ENCODE results near the gene SGMS1. TPM values are rescaled to one million over a fixed set of nuclear protein-coding genes. Genes with fewer than 3 reads are reported as not detected.
"Not testable (repeated sequence)": the region's sequence is repeated elsewhere in the genome, so short reads cannot be mapped to it uniquely, and the experiment has no call there.

Gene SGMS1
- total RNA-seq, 2 experiments from 2014 or later: 8.1 to 8.8 TPM

DNA sequence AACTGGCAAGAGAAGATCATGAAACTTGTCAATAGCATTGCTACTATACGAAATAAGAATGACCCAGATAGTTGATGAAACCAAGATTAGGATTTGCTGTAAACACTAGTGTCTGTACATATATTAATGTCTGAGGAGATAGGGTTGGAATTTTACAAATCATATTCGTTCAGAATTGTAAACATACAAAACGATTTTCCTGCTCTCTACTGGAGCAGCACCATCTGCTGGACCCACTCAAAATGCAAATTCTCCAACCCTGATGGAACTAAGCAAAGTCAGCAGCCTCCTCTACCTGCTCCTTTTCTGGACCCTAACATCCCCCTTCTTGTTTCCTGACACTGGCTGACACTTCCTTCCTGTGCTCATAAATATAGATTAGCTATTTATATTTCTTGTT is 29.4 kb upstream of the SGMS1 start:
- intact Hi-C loops (cut with micrococcal nuclease): loop anchor here (1.0 to 5.0 kb wide), 3 partner anchors 31 to 361 kb away; no protein-coding TSS in a partner anchor
- CTCF ChIA-PET: interaction anchor here (0.5 to 2.1 kb wide), 7 partner anchors 13 to 377 kb away, joined by 3 to 12 read pairs (median 4); no protein-coding TSS in a partner anchor
- no peaks in the 10 kb centered on the region for H3K9me3 Mint-ChIP-seq
- H3K36me3 Mint-ChIP-seq (ENCODE audit: low read depth): no peaks in the 10 kb centered on the region
- no peak overlapping the region for H3K4me3 Mint-ChIP-seq
- peaks cover 2% of the 10 kb centered on the region for H3K27me3 Mint-ChIP-seq (ENCODE audit: low read depth)
- DNase-seq: peak; percentile 56
- peaks cover 13% of the 10 kb centered on the region for H3K4me1 Mint-ChIP-seq (ENCODE audit: low read depth)
- no peak overlapping the region for H3K27ac Mint-ChIP-seq

DNA sequence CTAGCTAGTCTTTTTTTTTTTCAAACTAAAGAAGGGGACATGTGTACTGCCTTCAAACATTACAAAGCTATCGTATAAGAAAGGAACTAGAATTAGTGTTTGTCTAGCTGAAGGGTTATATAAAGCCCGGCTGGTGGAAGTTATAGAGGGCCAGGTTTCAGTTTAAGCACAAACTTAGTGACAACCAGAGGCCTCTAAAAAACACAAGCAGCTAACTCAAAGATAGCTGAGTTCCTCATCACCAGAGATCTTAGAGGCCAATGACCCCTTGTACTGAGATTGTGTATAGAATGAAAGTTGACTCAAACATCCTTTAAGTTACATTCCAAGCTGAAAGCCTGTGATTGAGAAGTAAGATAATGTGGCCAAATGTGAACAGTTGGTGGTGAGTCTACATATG is 28.1 kb upstream of the SGMS1 start:
- intact Hi-C loops (cut with micrococcal nuclease): loop anchor here (5.0 kb wide), 1 partner anchor 360 kb away; no protein-coding TSS in a partner anchor
- CTCF ChIA-PET: no interaction called here
- Mint-ChIP-seq H3K9me3 (no peaks in the 10 kb centered on the region), H3K4me1 (ENCODE audit: low read depth) (peaks cover 13% of the 10 kb centered on the region), H3K27me3 (ENCODE audit: low read depth) (peaks cover 2% of the 10 kb centered on the region), H3K36me3 (ENCODE audit: low read depth) (no peaks in the 10 kb centered on the region), H3K27ac (no peak overlapping the region), H3K4me3 (no peak overlapping the region)
- DNase-seq: no peak

- H3K9me3 Mint-ChIP-seq: no peaks in the 10 kb centered on the region
- no peak for DNase-seq
- intact Hi-C loops (cut with micrococcal nuclease): loop anchor here (5.0 kb wide), 1 partner anchor 358 kb away; no protein-coding TSS in a partner anchor
- H3K4me1 Mint-ChIP-seq (ENCODE audit: low read depth): peaks cover 13% of the 10 kb centered on the region
- H3K27ac Mint-ChIP-seq: no peak overlapping the region
- no peaks in the 10 kb centered on the region for H3K36me3 Mint-ChIP-seq (ENCODE audit: low read depth)
- H3K27me3 Mint-ChIP-seq (ENCODE audit: low read depth): peaks cover 2% of the 10 kb centered on the region
- CTCF ChIA-PET: no interaction called here
- H3K4me3 Mint-ChIP-seq: no peak overlapping the region
Measured at GRCh38 chr10:50650481-50650880, 26.7 kb upstream of the SGMS1 start.

DNA sequence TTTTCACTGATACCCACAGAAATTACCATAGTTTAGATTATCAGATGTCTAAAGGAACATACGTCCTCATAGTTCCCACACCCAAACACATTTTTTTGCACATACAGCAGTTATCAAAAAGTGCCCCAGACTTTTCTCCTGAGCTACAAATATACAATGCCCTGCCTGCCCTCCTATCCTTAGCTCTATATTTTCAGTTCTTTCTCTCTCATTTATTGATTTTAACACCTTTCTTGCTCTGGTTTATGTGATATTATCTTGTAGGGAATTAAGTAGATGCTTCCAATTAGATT is 25.1 kb upstream of the SGMS1 start:
- Mint-ChIP-seq H3K36me3 (ENCODE audit: low read depth) (no peaks in the 10 kb centered on the region), H3K4me1 (ENCODE audit: low read depth) (peaks cover 11% of the 10 kb centered on the region), H3K9me3 (no peaks in the 10 kb centered on the region), H3K27ac (no peak overlapping the region), H3K27me3 (ENCODE audit: low read depth) (no peaks in the 10 kb centered on the region), H3K4me3 (no peak overlapping the region)
- intact Hi-C loops (cut with micrococcal nuclease): no loop called here
- CTCF ChIA-PET: interaction anchor here (0.6 to 0.7 kb wide), 2 partner anchors 12 to 282 kb away, joined by 3 read pairs; no protein-coding TSS in a partner anchor
- DNase-seq: no peak

DNA sequence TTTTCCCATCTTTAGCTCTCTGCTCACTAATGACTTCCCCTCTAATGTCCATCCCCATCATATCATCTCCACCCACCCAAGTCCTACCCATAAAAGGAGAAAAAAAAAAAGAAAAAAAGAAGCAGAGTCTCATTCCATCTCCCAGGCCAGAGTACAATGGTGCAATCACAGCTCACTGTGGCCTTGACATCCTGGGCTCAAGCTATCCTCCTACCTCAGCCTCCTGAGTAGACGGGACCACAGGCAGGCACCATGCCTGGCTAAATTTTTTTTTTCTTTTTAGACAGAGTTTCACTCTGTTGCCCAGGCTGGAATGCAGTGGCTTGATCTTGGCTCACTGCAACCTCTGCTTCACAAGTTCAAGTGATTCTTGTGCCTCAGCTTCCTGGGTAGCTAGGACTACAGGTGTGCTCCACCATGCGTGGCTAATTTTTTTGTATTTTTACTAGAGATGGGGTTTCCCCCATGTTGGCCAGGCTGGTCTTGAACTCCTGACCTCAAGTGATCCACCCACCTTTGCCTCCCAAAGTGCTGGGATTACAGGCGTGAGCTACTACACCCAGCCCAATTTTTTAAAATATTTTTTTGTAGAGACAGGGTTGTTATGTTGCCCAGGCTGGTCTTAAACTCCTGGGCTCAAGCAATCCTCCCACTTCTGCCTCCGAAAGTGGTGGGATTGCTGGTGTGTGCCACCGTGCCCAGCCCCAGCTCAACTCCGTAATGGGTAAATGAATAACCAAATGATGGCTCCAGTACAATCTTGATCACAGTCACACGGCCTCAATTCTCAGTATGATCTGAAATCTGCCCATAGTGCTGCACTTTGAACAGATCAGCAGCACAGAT is 24.6 kb upstream of the SGMS1 start:
- H3K36me3 Mint-ChIP-seq (ENCODE audit: low read depth): no peaks in the 10 kb centered on the region
- H3K4me1 Mint-ChIP-seq (ENCODE audit: low read depth): peaks cover 5% of the 10 kb centered on the region
- DNase-seq: no peak
- H3K9me3 Mint-ChIP-seq: no peaks in the 10 kb centered on the region
- intact Hi-C loops (cut with micrococcal nuclease): no loop called here
- no peaks in the 10 kb centered on the region for H3K27me3 Mint-ChIP-seq (ENCODE audit: low read depth)
- CTCF ChIA-PET: interaction anchor here (0.6 to 0.7 kb wide), 3 partner anchors 11 to 281 kb away, joined by 3 read pairs; no protein-coding TSS in a partner anchor
- H3K27ac Mint-ChIP-seq: no peak overlapping the region
- no peak overlapping the region for H3K4me3 Mint-ChIP-seq

DNA sequence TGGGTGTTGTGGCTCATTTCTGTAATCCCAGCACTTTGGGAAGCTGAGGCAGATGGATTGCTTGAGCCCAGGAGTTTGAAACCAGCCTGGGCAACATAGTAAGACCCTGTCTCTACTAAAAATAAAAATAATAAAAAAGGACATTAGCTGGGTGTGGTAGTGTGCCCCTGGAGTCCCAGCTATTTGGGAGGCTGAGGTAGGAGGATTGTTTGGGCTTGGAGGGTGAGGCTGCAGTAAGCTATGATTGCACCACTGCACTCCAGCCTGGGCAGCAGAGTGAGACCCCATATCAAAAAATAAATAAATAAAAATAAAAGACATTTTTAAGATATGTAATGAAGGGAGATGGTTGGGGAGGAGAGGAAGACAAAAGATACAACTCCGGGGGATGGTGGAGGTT is 23.6 kb upstream of the SGMS1 start:
- H3K27me3 Mint-ChIP-seq (ENCODE audit: low read depth); DNase-seq; H3K9me3 Mint-ChIP-seq; H3K4me3 Mint-ChIP-seq; H3K4me1 Mint-ChIP-seq (ENCODE audit: low read depth); H3K36me3 Mint-ChIP-seq (ENCODE audit: low read depth); intact Hi-C loops (cut with micrococcal nuclease); H3K27ac Mint-ChIP-seq: not testable (repeated sequence)
- CTCF ChIA-PET: interaction anchor here (1.1 kb wide), 1 partner anchor 10 kb away, joined by 3 read pairs; no protein-coding TSS in a partner anchor

DNA sequence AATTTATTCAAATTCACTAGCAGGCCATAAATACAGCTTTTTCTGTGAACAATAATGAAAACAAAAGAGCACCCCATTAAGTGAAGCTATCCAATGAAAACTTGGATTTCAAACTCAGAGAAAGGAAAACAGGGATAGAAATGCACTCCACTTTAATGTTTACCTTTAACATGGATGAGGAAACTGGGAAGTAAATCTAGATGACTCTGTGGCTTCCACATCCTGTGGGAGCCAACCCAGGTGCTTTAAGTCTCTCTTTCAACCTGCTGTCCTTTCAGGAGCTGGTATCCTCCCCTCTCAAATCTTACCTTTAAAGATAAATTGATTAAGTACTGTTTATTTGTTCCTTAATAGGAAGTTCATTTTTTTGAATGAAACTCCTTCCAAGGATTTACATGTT is 21.5 kb upstream of the SGMS1 start:
- H3K4me3 Mint-ChIP-seq: no peak overlapping the region
- no peak overlapping the region for H3K27ac Mint-ChIP-seq
- intact Hi-C loops (cut with micrococcal nuclease): no loop called here
- no peaks in the 10 kb centered on the region for H3K9me3 Mint-ChIP-seq
- DNase-seq: no peak
- H3K36me3 Mint-ChIP-seq (ENCODE audit: low read depth): no peaks in the 10 kb centered on the region
- CTCF ChIA-PET: interaction anchor here (0.6 kb wide), 1 partner anchor 9 kb away, joined by 3 read pairs; no protein-coding TSS in a partner anchor
- no peaks in the 10 kb centered on the region for H3K4me1 Mint-ChIP-seq (ENCODE audit: low read depth)
- no peaks in the 10 kb centered on the region for H3K27me3 Mint-ChIP-seq (ENCODE audit: low read depth)

DNA sequence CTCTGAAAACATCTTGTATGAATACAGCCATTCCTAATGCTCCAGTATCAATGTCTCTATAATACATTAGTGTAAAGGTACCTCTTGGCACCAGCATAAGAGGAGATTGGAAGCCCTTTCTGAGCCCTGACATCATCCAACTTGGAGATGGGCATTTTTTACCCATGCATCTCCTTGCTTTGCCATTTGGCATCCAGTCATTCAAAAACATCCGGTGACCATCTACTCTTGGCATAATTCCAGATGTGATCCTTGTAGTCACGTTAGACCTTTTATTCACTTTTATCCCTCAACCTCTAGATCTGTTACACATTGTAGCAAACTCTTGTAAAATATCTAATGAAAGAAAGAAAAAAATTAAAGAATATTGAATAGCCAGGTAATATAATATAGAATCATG is 17.9 kb upstream of the SGMS1 start:
- no peak for DNase-seq
- Mint-ChIP-seq H3K9me3 (no peaks in the 10 kb centered on the region), H3K36me3 (ENCODE audit: low read depth) (no peaks in the 10 kb centered on the region), H3K4me1 (ENCODE audit: low read depth) (peaks cover 10% of the 10 kb centered on the region), H3K27ac (no peak overlapping the region), H3K4me3 (no peak overlapping the region), H3K27me3 (ENCODE audit: low read depth) (no peaks in the 10 kb centered on the region)
- intact Hi-C loops (cut with micrococcal nuclease): no loop called here
- CTCF ChIA-PET: no interaction called here

GRCh38 chr10:50640238-50640637 is 16.5 kb upstream of the SGMS1 start:
- CTCF ChIA-PET: interaction anchor here (1.1 kb wide), 1 partner anchor 13 kb away, joined by 5 read pairs; no protein-coding TSS in a partner anchor
- H3K4me1 Mint-ChIP-seq (ENCODE audit: low read depth): peaks cover 23% of the 10 kb centered on the region

GRCh38 chr10:50636618-50637579 is 13.1 kb upstream of the SGMS1 start:
- intact Hi-C loops (cut with micrococcal nuclease): loop anchor here (1.0 to 10.0 kb wide), 6 partner anchors 8 to 1238 kb away; no protein-coding TSS in a partner anchor

More at GRCh38 chr10:50640238-50640637, 16.5 kb upstream of the SGMS1 start:
- Mint-ChIP-seq H3K36me3 (ENCODE audit: low read depth) (no peaks in the 10 kb centered on the region), H3K27ac (no peak overlapping the region), H3K9me3 (no peaks in the 10 kb centered on the region), H3K4me3 (no peak overlapping the region), H3K27me3 (ENCODE audit: low read depth) (no peaks in the 10 kb centered on the region)
- DNase-seq: no peak
- intact Hi-C loops (cut with micrococcal nuclease): no loop called here

DNA sequence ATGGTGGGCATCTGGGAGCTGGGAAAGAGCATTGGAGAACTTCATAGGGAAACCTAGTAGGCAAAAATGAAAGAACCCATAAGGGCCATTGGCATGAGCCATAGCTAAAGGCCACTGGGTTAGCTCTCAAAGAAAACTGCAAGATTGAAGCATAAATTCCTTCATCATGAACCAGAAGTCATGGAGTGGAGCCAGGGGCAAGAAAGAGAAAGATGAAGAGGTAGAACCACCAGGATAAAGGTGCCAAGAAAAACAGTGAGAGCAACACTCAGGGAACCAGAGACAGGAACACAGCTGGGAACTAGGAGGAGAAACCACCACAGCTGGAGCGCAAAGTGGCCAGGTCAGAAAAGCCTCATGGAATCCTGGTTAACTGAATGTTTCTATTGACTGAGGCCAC is 11.5 kb upstream of the SGMS1 start:
- peaks cover 27% of the 10 kb centered on the region for H3K4me1 Mint-ChIP-seq (ENCODE audit: low read depth)
- H3K9me3 Mint-ChIP-seq: no peaks in the 10 kb centered on the region
- CTCF ChIA-PET: interaction anchor here (3.0 kb wide), 1 partner anchor 18 kb away, joined by 12 read pairs; no protein-coding TSS in a partner anchor
- H3K27ac Mint-ChIP-seq: no peak overlapping the region
- H3K27me3 Mint-ChIP-seq (ENCODE audit: low read depth): peaks cover 4% of the 10 kb centered on the region
- DNase-seq: no peak
- H3K36me3 Mint-ChIP-seq (ENCODE audit: low read depth): no peaks in the 10 kb centered on the region
- intact Hi-C loops (cut with micrococcal nuclease): loop anchor here (10.0 kb wide), 1 partner anchor 1240 kb away; no protein-coding TSS in a partner anchor
- H3K4me3 Mint-ChIP-seq: no peak overlapping the region

More at GRCh38 chr10:50636618-50637579, 13.1 kb upstream of the SGMS1 start:
- CTCF ChIA-PET: interaction anchor here (0.7 to 3.0 kb wide), 6 partner anchors 10 to 198 kb away, joined by 3 to 12 read pairs (median 3); no protein-coding TSS in a partner anchor
- H3K36me3 Mint-ChIP-seq (ENCODE audit: low read depth): no peaks in the 10 kb centered on the region
- peaks cover 27% of the 10 kb centered on the region for H3K4me1 Mint-ChIP-seq (ENCODE audit: low read depth)
- peak; percentile 55 for DNase-seq
- H3K27ac Mint-ChIP-seq: peak overlapping the region; percentile 9
- H3K4me3 Mint-ChIP-seq: no peak overlapping the region
- H3K9me3 Mint-ChIP-seq: no peaks in the 10 kb centered on the region
- peaks cover 4% of the 10 kb centered on the region for H3K27me3 Mint-ChIP-seq (ENCODE audit: low read depth)

- CTCF ChIA-PET: no interaction called here
Measured at GRCh38 chr10:50634479-50634878, 10.7 kb upstream of the SGMS1 start.

More at GRCh38 chr10:50634479-50634878, 10.7 kb upstream of the SGMS1 start:
- Mint-ChIP-seq H3K9me3 (no peaks in the 10 kb centered on the region), H3K36me3 (ENCODE audit: low read depth) (no peaks in the 10 kb centered on the region), H3K4me3 (no peak overlapping the region), H3K4me1 (ENCODE audit: low read depth) (peaks cover 35% of the 10 kb centered on the region), H3K27me3 (ENCODE audit: low read depth) (peaks cover 4% of the 10 kb centered on the region), H3K27ac (no peak overlapping the region)
- DNase-seq: no peak
- intact Hi-C loops (cut with micrococcal nuclease): loop anchor here (10.0 kb wide), 1 partner anchor 1240 kb away; no protein-coding TSS in a partner anchor

Measured in activated naive CD4-positive, alpha-beta T cell treated with anti-CD3 and anti-CD28 coated beads for 36 hours (primary cell).